PC-3 (cell line): Measurements from ENCODE around the gene TGFBR3. TPM values are rescaled to one million over a fixed set of nuclear protein-coding genes. Genes with fewer than 3 reads are reported as not detected.

Source experiments
- ATAC-seq: fragments of 200-7000 bp; cut with Tn5 transposase; 2 replicates; pipeline ENCODE4 v1.9.1; 2020; ENCODE audit warnings: mild to moderate bottlenecking, moderate library complexity
- BruUV-seq: library from RNA; stranded (reverse); fragments of 400-500 nt; replicated peaks from 2 replicates; lab custom pipeline; 2021; lab: Mats Ljungman, UMichigan
- CTCF ChIA-PET: fragments of 300-600 bp; sonication (Branson Sonifier 250); formaldehyde crosslinking; loops from one replicate; lab custom pipeline; 2022; ENCODE audit warnings: antibody characterized with exemption; lab: Charles Lee
- POLR2A ChIA-PET: fragments of 300-600 bp; sonication (Branson Sonifier 250); formaldehyde crosslinking; loops from one replicate; lab custom pipeline; 2022; ENCODE audit warnings: antibody characterized with exemption; ENCODE audit not compliant: unreplicated experiment; lab: Charles Lee
- DNase-seq: peaks from one replicate; pipeline ENCODE4 v3.0.0-alpha.2; 2015
- H2AFZ ChIP-seq: fragments of 300-600 bp; sonication (generic); 2 replicates; pipeline ENCODE4 v1.6.0; 2016; ENCODE audit warnings: antibody characterized with exemption, low read length
- H3F3A ChIP-seq: fragments of 300-600 bp; sonication (generic); one replicate; pipeline ENCODE4 v1.6.0; 2017; ENCODE audit warnings: antibody characterized with exemption, low read length, control low read depth, mild to moderate bottlenecking; ENCODE audit not compliant: unreplicated experiment
- H3K27ac ChIP-seq: fragments of 300-600 bp; sonication (generic); 2 replicates; pipeline ENCODE4 v1.5.1; 2016; ENCODE audit warnings: mild to moderate bottlenecking, low read length
- H3K27me3 ChIP-seq: fragments of 300-600 bp; sonication (generic); 2 replicates; pipeline ENCODE4 v1.6.1; 2016; ENCODE audit warnings: low read length, mixed read lengths
- H3K36me3 ChIP-seq: fragments of 300-600 bp; sonication (generic); 2 replicates; pipeline ENCODE4 v1.6.1; 2016; ENCODE audit warnings: low read depth, mixed run types, low read length, mixed read lengths
- H3K4me1 ChIP-seq: fragments of 300-600 bp; sonication (generic); 2 replicates; pipeline ENCODE4 v1.5.1; 2016; ENCODE audit warnings: low read length; ENCODE audit not compliant: insufficient read depth
- H3K4me2 ChIP-seq: fragments of 300-600 bp; sonication (generic); 2 replicates; pipeline ENCODE4 v1.6.0; 2016; ENCODE audit warnings: low read length
- H3K4me3 ChIP-seq: fragments of 300-600 bp; sonication (generic); 2 replicates; pipeline ENCODE4 v1.5.1; 2016; ENCODE audit warnings: mild to moderate bottlenecking, low read length, mixed read lengths
- H3K79me2 ChIP-seq: fragments of 300-600 bp; sonication (generic); 2 replicates; pipeline ENCODE4 v1.6.1; 2017; ENCODE audit warnings: low read length, mixed read lengths
- H3K9ac ChIP-seq: fragments of 300-600 bp; sonication (generic); 2 replicates; pipeline ENCODE4 v1.6.0; 2016; ENCODE audit warnings: mild to moderate bottlenecking, low read length
- H3K9me2 ChIP-seq: fragments of 300-600 bp; sonication (generic); replicated peaks from 2 replicates; pipeline ENCODE4 v1.6.1; 2016; ENCODE audit warnings: mixed run types, low read length, mixed read lengths
- H3K9me3 ChIP-seq: fragments of 300-600 bp; sonication (generic); 2 replicates; pipeline ENCODE4 v1.6.1; 2016; ENCODE audit warnings: low read length, mixed read lengths
- H4K20me1 ChIP-seq: fragments of 300-600 bp; sonication (generic); 2 replicates; pipeline ENCODE4 v1.6.1; 2016; ENCODE audit warnings: low read length, mixed read lengths
- CTCF ChIP-seq: fragments of 300-600 bp; sonication (generic); conservative IDR thresholded peaks from 2 replicates; pipeline ENCODE4 v1.5.1; 2017; ENCODE audit warnings: antibody characterized with exemption, low read depth, mild to moderate bottlenecking, low read length
- EZH2 ChIP-seq: fragments of 300-600 bp; sonication (generic); IDR thresholded peaks from one replicate; pipeline ENCODE4 v1.6.1; 2017; ENCODE audit warnings: antibody characterized with exemption, mild to moderate bottlenecking, low read length; ENCODE audit not compliant: unreplicated experiment
- EZH2phosphoT487 ChIP-seq: fragments of 300-600 bp; sonication (generic); IDR thresholded peaks from 2 replicates; pipeline ENCODE4 v1.6.1; 2018; ENCODE audit warnings: mild to moderate bottlenecking, antibody characterized with exemption, low read length, borderline replicate concordance
- intact Hi-C: fragments of 100-400 bp; cut with micrococcal nuclease; formaldehyde crosslinking; loops from 2 replicates; pipeline ENCODE4 v1.9.0; 2023
- total RNA-seq: library from RNA; depleted of rRNA; stranded (reverse); fragments of >200 nt; gene quantifications from 2 replicates; pipeline ENCODE4 v1.2.3, GENCODE V29; 2014

The TGFBR3 gene
- total RNA-seq, 1 experiment from 2014 or later: 2.8 TPM

- H3K4me2 ChIP-seq: peak overlapping the region; percentile 67
- POLR2A ChIA-PET: no interaction called here
- no peak overlapping the region for H3K9ac ChIP-seq
Observed at GRCh38 chr1:91863498-91863897, 22.5 kb downstream of the TGFBR3 start.

GRCh38 chr1:91862120-91862519, 23.8 kb downstream of the TGFBR3 start:
- ChIA-PET CTCF (no interaction called here), POLR2A (no interaction called here)
- Histone ChIP-seq H3K9me2 (no peaks in the 10 kb centered on the region), H3K4me3 (no peak overlapping the region), H3K27me3 (no peaks in the 10 kb centered on the region), H3K4me1 (peaks cover 15% of the 10 kb centered on the region), H3K9me3 (no peaks in the 10 kb centered on the region), H3K27ac (no peak overlapping the region), H3K36me3 (no peaks in the 10 kb centered on the region), H3F3A (no peaks in the 10 kb centered on the region), H2AFZ (no peak overlapping the region), H3K4me2 (no peak overlapping the region), H3K9ac (no peak overlapping the region), H3K79me2 (no peaks in the 10 kb centered on the region), H4K20me1 (no peaks in the 10 kb centered on the region)
- ATAC-seq (no peak), DNase-seq (no peak)
- TF ChIP-seq EZH2 (no peak), CTCF (no peak), EZH2phosphoT487 (no peak)
- intact Hi-C loops: no loop called here
- BruUV-seq: no TSS peak

More at GRCh38 chr1:91863498-91863897, 22.5 kb downstream of the TGFBR3 start:
- intact Hi-C loops: no loop called here
- no peaks in the 10 kb centered on the region for H4K20me1 ChIP-seq
- H3F3A ChIP-seq: no peaks in the 10 kb centered on the region
- CTCF ChIA-PET: no interaction called here
- no peaks in the 10 kb centered on the region for H3K27me3 ChIP-seq
- TF ChIP-seq CTCF (no peak), EZH2phosphoT487 (no peak), EZH2 (no peak)
- H3K4me3 ChIP-seq: no peak overlapping the region
- BruUV-seq: no TSS peak
- peaks cover 15% of the 10 kb centered on the region for H3K4me1 ChIP-seq
- H3K9me2 ChIP-seq: no peaks in the 10 kb centered on the region
- DNase-seq: no peak
- H3K9me3 ChIP-seq: no peaks in the 10 kb centered on the region
- ATAC-seq: no peak
- no peaks in the 10 kb centered on the region for H3K36me3 ChIP-seq
- no peaks in the 10 kb centered on the region for H3K79me2 ChIP-seq
- no peak overlapping the region for H2AFZ ChIP-seq
- H3K27ac ChIP-seq: no peak overlapping the region

- BruUV-seq: no TSS peak
Observed at GRCh38 chr1:91857557-91858239, 28.3 kb downstream of the TGFBR3 start.

More at GRCh38 chr1:91857557-91858239, 28.3 kb downstream of the TGFBR3 start:
- Histone ChIP-seq H3K27ac (no peak overlapping the region), H3K27me3 (no peaks in the 10 kb centered on the region), H3K79me2 (no peaks in the 10 kb centered on the region), H3K4me2 (no peak overlapping the region), H4K20me1 (no peaks in the 10 kb centered on the region), H3K36me3 (no peaks in the 10 kb centered on the region), H2AFZ (no peak overlapping the region), H3K4me3 (no peak overlapping the region), H3K9ac (no peak overlapping the region), H3F3A (no peaks in the 10 kb centered on the region), H3K9me2 (no peaks in the 10 kb centered on the region), H3K4me1 (no peaks in the 10 kb centered on the region), H3K9me3 (no peaks in the 10 kb centered on the region)
- intact Hi-C loops: no loop called here
- DNase-seq: no peak
- no peak for ATAC-seq
- ChIA-PET POLR2A (no interaction called here), CTCF (no interaction called here)
- TF ChIP-seq EZH2phosphoT487 (no peak), CTCF (no peak), EZH2 (no peak)
